Esophagus muscularis mucosa (tissue), 4 donors: ENCODE measurements around the gene PRKACB. TPM values are rescaled to one million over a fixed set of nuclear protein-coding genes. Genes with fewer than 3 reads are reported as not detected.

Experiments
- DNase-seq: peaks from one replicate; pipeline ENCODE4 v3.0.0-alpha.2; 2017; ENCODE audit errors: extremely low spot score
- H3K27ac ChIP-seq, 4 donors: fragments of 200-600 bp; sonication (generic); replicated peaks in 1 of 4; 1 replicate in 3 of 4; 2 replicates in 1 of 4; pipeline ENCODE4 v1.5.1; 2016 to 2019; ENCODE audit warnings: mild to moderate bottlenecking in 1 of 4
- H3K27me3 ChIP-seq, 4 donors: fragments of 200-600 bp; sonication (generic); one replicate each; pipeline versions ENCODE4 v1.5.1 to v1.6.0; 2016 to 2019
- H3K36me3 ChIP-seq, 4 donors: fragments of 200-600 bp; sonication (generic); one replicate each; pipeline ENCODE4 v1.5.1; 2016 to 2019
- H3K4me1 ChIP-seq, 4 donors: fragments of 200-600 bp; sonication (generic); one replicate each; pipeline ENCODE4 v1.5.1; 2016 to 2019
- H3K4me3 ChIP-seq, 4 donors: fragments of 200-600 bp; sonication (generic); 1 replicate in 2 of 4; 2 replicates in 2 of 4; pipeline ENCODE4 v1.5.1; 2016 to 2019; ENCODE audit warnings: mild to moderate bottlenecking in 4 of 4, moderate library complexity in 1 of 4
- H3K9me3 ChIP-seq, 4 donors: fragments of 200-600 bp; sonication (generic); 1 replicate in 3 of 4; 2 replicates in 1 of 4; pipeline ENCODE4 v1.5.1; 2016 to 2019
- CTCF ChIP-seq, 3 experiments: fragments of 200-600 bp in 2 of 3; fragments of 450-650 bp in 1 of 3; sonication (generic) in 2 of 3; IDR thresholded peaks; one replicate each; pipeline ENCODE4 v1.5.1; 2017 to 2019; ENCODE audit warnings: antibody characterized with exemption in 3 of 3, mild to moderate bottlenecking in 2 of 3, moderate library complexity in 1 of 3
- EP300 ChIP-seq: sonication (generic); formaldehyde crosslinking; IDR thresholded peaks from one replicate; pipeline ENCODE4 v1.6.1; 2017; ENCODE audit warnings: antibody characterized with exemption
- POLR2A ChIP-seq: fragments of 450-650 bp; IDR thresholded peaks from one replicate; pipeline ENCODE4 v1.6.1; 2017; ENCODE audit warnings: antibody characterized with exemption, moderate library complexity, mild to moderate bottlenecking, low read depth
- POLR2AphosphoS5 ChIP-seq, 2 donors: sonication (generic); formaldehyde crosslinking; IDR thresholded peaks; one replicate each; pipeline ENCODE4 v1.6.1; 2017; ENCODE audit warnings: antibody characterized with exemption in 2 of 2
- WGBS: methylation state at CpG from one replicate; pipeline ENCODE4 v1.1.5; 2018; 5-methylcytosine and 5-hydroxymethylcytosine counted together
- intact Hi-C: fragments of 100-400 bp; cut with DNase I; formaldehyde crosslinking; loops from one replicate; pipeline ENCODE4 v1.15.1; 2023
- total RNA-seq, 4 donors: library from RNA; depleted of rRNA; stranded (reverse); fragments of >200 nt; gene quantifications; one replicate each; pipeline versions ENCODE4 v1.1.0 to v1.2.1, GENCODE V29; 2016

The PRKACB gene
- total RNA-seq, 4 donors from 2014 or later: 44.4 to 59.4 (median 52.3) TPM

- Histone ChIP-seq H3K27ac (no peak overlapping the region), H3K4me3 (no peak overlapping the region), H3K27me3 (no peaks in the 10 kb centered on the region), H3K36me3 (no peaks in the 10 kb centered on the region), H3K9me3 (no peaks in the 10 kb centered on the region), H3K4me1 (peaks cover 0 to 8% (median 6%) of the 10 kb centered on the region in 4 donors)
- DNase-seq: no peak
- no peak for TF ChIP-seq POLR2AphosphoS5 (IDR thresholded peaks at IDR 0.05)
- TF ChIP-seq CTCF (IDR thresholded peaks at IDR 0.05): no peak
- TF ChIP-seq POLR2A: no peak
- no peak for TF ChIP-seq EP300
- WGBS: 96% methylated on average over 3 of the region's 3 CpGs
- intact Hi-C loops: no loop called here
These were observed 8.6 kb downstream of the PRKACB start for GRCh38 chr1:84152649-84153056.

DNA sequence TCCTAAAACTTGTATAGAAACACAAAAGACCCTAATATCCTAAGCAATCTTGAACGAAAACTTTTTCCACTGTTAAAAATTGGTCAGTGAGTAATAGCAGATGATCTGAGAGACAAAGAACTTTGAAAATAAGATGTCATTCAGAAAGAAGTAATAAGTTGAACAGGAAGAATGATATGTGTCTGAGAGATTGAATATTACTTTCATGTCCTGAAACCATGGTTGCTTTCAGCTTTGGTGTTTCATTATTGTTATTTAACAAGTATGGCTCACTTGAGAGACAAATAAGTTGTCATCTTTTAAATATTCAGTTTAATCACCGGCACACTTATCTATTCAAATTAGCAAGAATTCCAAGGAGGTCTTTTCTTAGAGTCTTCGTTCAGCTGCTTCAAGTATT is 11.4 kb downstream of the PRKACB start:
- intact Hi-C loops: no loop called here
- Histone ChIP-seq H3K4me1 (peaks cover 0 to 8% (median 6%) of the 10 kb centered on the region in 4 donors), H3K36me3 (no peaks in the 10 kb centered on the region), H3K27ac (no peak overlapping the region), H3K4me3 (no peak overlapping the region), H3K27me3 (no peaks in the 10 kb centered on the region), H3K9me3 (no peaks in the 10 kb centered on the region)
- WGBS: 87% methylated on average over 3 of the region's 3 CpGs
- no peak for DNase-seq
- TF ChIP-seq CTCF (IDR thresholded peaks at IDR 0.05): no peak
- no peak for TF ChIP-seq EP300
- TF ChIP-seq POLR2A: no peak
- no peak for TF ChIP-seq POLR2AphosphoS5 (IDR thresholded peaks at IDR 0.05)

DNA sequence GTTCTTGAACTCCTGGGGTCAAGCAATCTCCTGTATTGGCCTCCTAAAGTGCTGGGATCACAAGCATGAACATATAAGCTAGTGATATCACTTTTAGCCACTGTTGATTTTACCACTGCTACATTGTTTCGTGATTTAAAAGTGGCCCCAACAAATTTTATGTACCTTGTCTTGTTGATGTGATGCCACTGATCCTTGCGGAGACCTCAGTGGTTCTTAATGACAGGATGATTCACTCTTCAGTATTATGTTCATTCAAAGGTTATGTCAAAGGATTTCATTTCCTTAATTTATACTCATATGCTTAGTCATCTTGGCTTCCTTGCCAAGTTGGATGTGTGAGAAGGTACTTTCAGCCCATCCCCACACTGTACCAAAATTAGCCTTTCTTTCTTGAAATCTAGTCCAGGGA is 12.1 kb downstream of the PRKACB start:
- Histone ChIP-seq H3K36me3 (no peaks in the 10 kb centered on the region), H3K4me3 (no peak overlapping the region), H3K27ac (no peak overlapping the region), H3K9me3 (no peaks in the 10 kb centered on the region), H3K27me3 (no peaks in the 10 kb centered on the region), H3K4me1 (peaks cover 0 to 8% (median 6%) of the 10 kb centered on the region in 4 donors)
- WGBS: 46% methylated on average over 2 of the region's 2 CpGs
- DNase-seq: no peak
- TF ChIP-seq EP300: no peak
- no peak for TF ChIP-seq POLR2A
- no peak for TF ChIP-seq POLR2AphosphoS5 (IDR thresholded peaks at IDR 0.05)
- intact Hi-C loops: no loop called here

DNA sequence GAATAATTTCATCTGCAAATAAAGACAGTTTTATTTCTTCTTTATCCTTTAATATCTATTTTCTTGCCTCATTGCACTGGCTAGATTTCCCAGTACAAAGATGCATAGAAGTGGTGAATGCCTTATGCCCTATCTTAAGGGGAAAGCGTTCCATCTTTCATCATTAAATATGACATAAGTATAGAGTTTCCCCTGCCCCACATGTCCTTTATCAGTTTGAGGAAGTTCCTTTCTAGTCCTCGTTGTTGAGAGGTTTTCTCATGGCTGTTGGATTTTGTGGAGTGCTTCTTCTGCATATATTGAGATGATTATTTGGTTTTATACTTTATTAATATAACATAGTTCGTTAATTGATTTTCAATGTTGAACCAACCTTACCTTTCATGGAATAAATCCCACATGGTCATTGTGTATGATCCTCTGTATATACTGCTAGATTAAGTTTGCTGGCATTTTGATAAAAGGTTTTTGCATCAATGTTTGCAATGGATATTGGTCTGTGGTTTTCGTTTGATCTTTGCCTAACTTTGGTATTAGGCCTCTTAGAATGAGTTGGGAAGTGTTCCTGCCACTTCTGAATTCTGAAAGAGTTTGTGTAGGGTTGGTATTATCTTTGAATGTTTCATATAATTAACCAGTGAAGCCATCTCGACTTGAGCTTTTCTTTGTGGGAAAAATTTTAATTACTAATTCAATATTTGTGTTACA is 15.6 kb downstream of the PRKACB start:
- 86% methylated on average over 5 of the region's 5 CpGs for WGBS
- Histone ChIP-seq H3K9me3 (no peaks in the 10 kb centered on the region), H3K27me3 (no peaks in the 10 kb centered on the region), H3K4me1 (peaks cover 0 to 11% (median 6%) of the 10 kb centered on the region in 4 donors), H3K36me3 (no peaks in the 10 kb centered on the region), H3K4me3 (no peak overlapping the region), H3K27ac (no peak overlapping the region)
- TF ChIP-seq POLR2AphosphoS5 (IDR thresholded peaks at IDR 0.05) (no peak), EP300 (no peak), CTCF (IDR thresholded peaks at IDR 0.05) (no peak), POLR2A (no peak)
- DNase-seq: no peak
- intact Hi-C loops: no loop called here

GRCh38 chr1:84162295-84162694 is 18.2 kb downstream of the PRKACB start:
- no peaks in the 10 kb centered on the region for H3K36me3 ChIP-seq
- 96% methylated on average over 2 of the region's 2 CpGs for WGBS
- no peak for DNase-seq
- no peaks in the 10 kb centered on the region for H3K9me3 ChIP-seq
- no peak overlapping the region for H3K4me3 ChIP-seq
- H3K4me1 ChIP-seq: peaks cover 0 to 7% (median 0%) of the 10 kb centered on the region in 4 donors
- no peak overlapping the region for H3K27ac ChIP-seq
- TF ChIP-seq CTCF (IDR thresholded peaks at IDR 0.05): no peak
- TF ChIP-seq POLR2A: no peak
- no peak for TF ChIP-seq EP300
- TF ChIP-seq POLR2AphosphoS5 (IDR thresholded peaks at IDR 0.05): no peak
- intact Hi-C loops: no loop called here
- H3K27me3 ChIP-seq: no peaks in the 10 kb centered on the region
